WI38 (cell line): Measurements from ENCODE around the gene CAPN8.

Experiments
- H3K4me3 ChIP-seq: 2 replicates; pipeline ENCODE4 v1.5.1; 2011; ENCODE audit warnings: low read depth, mild to moderate bottlenecking, control low read depth, low read length
- CTCF ChIP-seq: IDR thresholded peaks from 2 replicates; pipeline ENCODE4 v1.5.1; 2012; ENCODE audit warnings: low read depth, mild to moderate bottlenecking, control low read depth, low read length

CAPN8 gene

GRCh38 chr1:223707256-223708000 lies 41.9 kb upstream of the CAPN8 start:
- peak overlapping the region; percentile 15 for H3K4me3 ChIP-seq
- TF ChIP-seq CTCF = no peak

- H3K4me3 ChIP-seq = peak overlapping the region; percentile 30
- no peak for TF ChIP-seq CTCF
Measured at GRCh38 chr1:223706077-223706973, 40.8 kb upstream of the CAPN8 start.

GRCh38 chr1:223704921-223705878 lies 39.7 kb upstream of the CAPN8 start:
- H3K4me3 ChIP-seq = no peak overlapping the region
- no peak for TF ChIP-seq CTCF

GRCh38 chr1:223703668-223704013 lies 38.1 kb upstream of the CAPN8 start:
- no peak for TF ChIP-seq CTCF
- no peak overlapping the region for H3K4me3 ChIP-seq

- TF ChIP-seq CTCF = no peak
- H3K4me3 ChIP-seq = peak overlapping the region; percentile 45
Measured at GRCh38 chr1:223702735-223703667, 37.5 kb upstream of the CAPN8 start.

- no peak for TF ChIP-seq CTCF
- H3K4me3 ChIP-seq = peak overlapping the region; percentile 48
Measured at GRCh38 chr1:223700942-223701637, 35.6 kb upstream of the CAPN8 start.
